Psoas muscle (tissue), 8 donors: ENCODE results near the gene ROBO2. TPM values are rescaled to one million over a fixed set of nuclear protein-coding genes. Genes with fewer than 3 reads are reported as not detected.

Experiments
- ATAC-seq, 4 donors: fragments of 200-7000 bp; cut with Tn5 transposase; one replicate each; pipeline ENCODE4 v1.9.1; 2020; ENCODE audit warnings: moderate library complexity in 3 of 4, mild to moderate bottlenecking in 2 of 4
- DNase-seq, 2 donors: peaks; one replicate each; pipeline ENCODE4 v3.0.0-alpha.2; 2020
- H3K27ac ChIP-seq: fragments of 200-600 bp; one replicate; pipeline ENCODE4 v1.8.0; 2022
- H3K27me3 ChIP-seq, 3 donors: fragments of 200-600 bp in 1 of 3; one replicate each; pipeline versions ENCODE4 v1.6.1 to v1.8.0; 2013 to 2022; ENCODE audit warnings: low read length in 2 of 3, mild to moderate bottlenecking in 2 of 3, moderate library complexity in 1 of 3; ENCODE audit not compliant: insufficient read depth in 3 of 3
- H3K36me3 ChIP-seq, 2 donors: fragments of 200-600 bp in 1 of 2; one replicate each; pipeline versions ENCODE4 v1.6.1 to v1.8.0; 2013 to 2022; ENCODE audit warnings: low read depth in 1 of 2, mild to moderate bottlenecking in 1 of 2, moderate library complexity in 1 of 2; ENCODE audit not compliant: insufficient read depth in 1 of 2
- H3K4me1 ChIP-seq: fragments of 200-600 bp; one replicate; pipeline ENCODE4 v1.8.0; 2022
- H3K4me3 ChIP-seq: fragments of 200-600 bp; one replicate; pipeline ENCODE4 v1.8.0; 2022; ENCODE audit warnings: mild to moderate bottlenecking
- H3K9me3 ChIP-seq: fragments of 200-600 bp; one replicate; pipeline ENCODE4 v1.8.0; 2022
- WGBS, 3 donors: extraction: QIAGEN DNeasy Blood & Tissue Kit; methylation state at CpG; one replicate each; pipeline versions ENCODE4 v1.1.6 to v1.1.7; 2013; 5-methylcytosine and 5-hydroxymethylcytosine counted together
- intact Hi-C, 2 donors: fragments of 100-400 bp; cut with DNase I; formaldehyde crosslinking; loops; one replicate each; pipeline versions ENCODE4 v1.11.0 to v1.14.2; 2022
- polyA plus RNA-seq, 3 donors: library from polyadenylated mRNA; stranded (reverse); fragments of 200-250 nt; gene quantifications; one replicate each; pipeline ENCODE4 v1.2.3, GENCODE V29; 2013
- total RNA-seq, 4 donors: library from RNA; stranded (reverse); fragmentation: NEBNext Ultra II Directional in 2 of 4; extraction: Animal tissue kit (Norgen Biotek cat#: 25700) in 2 of 4; gene quantifications; one replicate each; pipeline versions ENCODE4 v1.2.1 to v1.2.4, GENCODE V29; 2021 to 2023
- TF ChIP-seq, protein P1 (sequence below): fragments of 200-600 bp; IDR thresholded peaks from one replicate; pipeline ENCODE4 v1.8.0; 2022; ENCODE audit warnings: antibody characterized with exemption
- donor health status: healthy with polysubstance abuse.
- donor health status: DM: no; HTN: no; CAD: no; lungs with moderate emphysema.
- donor health status: Bipolar disorder and iron deficiency.
- donor health status: healthy.
- donor health status: DM: yes; HTN: yes; CAD: no.
- donor health status: DM: no; HTN: no; CAD: no.
- donor health status: DM: no; HTN: no; CAD: no.
- donor health status: DM: yes; HTN: yes; CAD: no.

ROBO2 gene
- total and polyA plus RNA-seq, 7 donors: 0.03 to 0.39 (median 0.09) TPM; not detected in 1

DNA sequence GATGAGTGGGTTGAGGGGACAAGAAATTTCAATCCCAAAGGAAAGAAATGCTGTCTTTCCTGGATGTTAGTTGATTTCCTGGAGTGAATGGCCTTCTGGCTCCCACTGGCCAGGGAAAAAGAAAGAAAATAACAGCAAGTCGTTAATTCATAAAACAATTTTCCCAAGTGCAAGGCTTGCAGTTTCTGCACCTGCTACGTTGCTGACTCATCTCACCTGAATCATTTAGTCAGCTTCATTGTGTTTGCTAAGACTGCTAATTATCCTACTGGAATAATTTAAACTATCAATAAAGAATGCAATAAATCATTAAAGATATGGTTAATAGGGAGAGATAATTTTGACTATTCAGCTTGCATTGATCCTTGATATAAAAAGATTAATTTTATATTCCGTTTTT is 387.6 kb downstream of the ROBO2 start:
- H3K27ac ChIP-seq: no peak overlapping the region
- ATAC-seq: no peak
- WGBS, 3 donors: 74 to 80% (median 77%) methylated on average over 3 of the region's 3 CpGs
- no peak for DNase-seq
- H3K36me3 ChIP-seq: no peaks in the 10 kb centered on the region
- TF ChIP-seq, protein P1, sequence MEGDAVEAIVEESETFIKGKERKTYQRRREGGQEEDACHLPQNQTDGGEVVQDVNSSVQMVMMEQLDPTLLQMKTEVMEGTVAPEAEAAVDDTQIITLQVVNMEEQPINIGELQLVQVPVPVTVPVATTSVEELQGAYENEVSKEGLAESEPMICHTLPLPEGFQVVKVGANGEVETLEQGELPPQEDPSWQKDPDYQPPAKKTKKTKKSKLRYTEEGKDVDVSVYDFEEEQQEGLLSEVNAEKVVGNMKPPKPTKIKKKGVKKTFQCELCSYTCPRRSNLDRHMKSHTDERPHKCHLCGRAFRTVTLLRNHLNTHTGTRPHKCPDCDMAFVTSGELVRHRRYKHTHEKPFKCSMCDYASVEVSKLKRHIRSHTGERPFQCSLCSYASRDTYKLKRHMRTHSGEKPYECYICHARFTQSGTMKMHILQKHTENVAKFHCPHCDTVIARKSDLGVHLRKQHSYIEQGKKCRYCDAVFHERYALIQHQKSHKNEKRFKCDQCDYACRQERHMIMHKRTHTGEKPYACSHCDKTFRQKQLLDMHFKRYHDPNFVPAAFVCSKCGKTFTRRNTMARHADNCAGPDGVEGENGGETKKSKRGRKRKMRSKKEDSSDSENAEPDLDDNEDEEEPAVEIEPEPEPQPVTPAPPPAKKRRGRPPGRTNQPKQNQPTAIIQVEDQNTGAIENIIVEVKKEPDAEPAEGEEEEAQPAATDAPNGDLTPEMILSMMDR: no peak
- no peaks in the 10 kb centered on the region for H3K9me3 ChIP-seq
- H3K4me1 ChIP-seq: no peaks in the 10 kb centered on the region
- H3K27me3 ChIP-seq: no peaks in the 10 kb centered on the region
- no peak overlapping the region for H3K4me3 ChIP-seq
- intact Hi-C loops: no loop called here

DNA sequence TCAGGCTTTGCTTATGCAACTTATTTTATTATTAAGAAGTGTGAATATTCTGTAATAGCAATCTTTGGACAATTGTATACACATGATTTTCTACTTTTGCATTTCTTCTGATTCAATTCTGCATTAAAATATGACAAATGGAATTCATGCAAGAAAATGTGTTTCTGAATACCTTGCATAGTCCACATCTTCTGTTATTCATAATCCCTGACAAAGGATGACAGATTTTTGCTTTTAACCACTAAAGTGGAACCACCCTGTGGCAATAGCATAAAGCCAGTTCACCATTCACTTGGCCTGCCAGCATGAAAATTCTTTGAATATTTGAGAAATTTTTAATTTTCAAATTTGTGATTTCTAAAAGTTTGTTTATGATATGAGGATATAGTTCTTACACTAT is 397.0 kb downstream of the ROBO2 start:
- Histone ChIP-seq H3K9me3 (no peaks in the 10 kb centered on the region), H3K4me1 (no peaks in the 10 kb centered on the region), H3K4me3 (no peak overlapping the region), H3K36me3 (no peaks in the 10 kb centered on the region), H3K27me3 (no peaks in the 10 kb centered on the region), H3K27ac (no peak overlapping the region)
- DNase-seq (no peak), ATAC-seq (no peak)
- intact Hi-C loops: no loop called here
- TF ChIP-seq, protein P1: no peak

DNA sequence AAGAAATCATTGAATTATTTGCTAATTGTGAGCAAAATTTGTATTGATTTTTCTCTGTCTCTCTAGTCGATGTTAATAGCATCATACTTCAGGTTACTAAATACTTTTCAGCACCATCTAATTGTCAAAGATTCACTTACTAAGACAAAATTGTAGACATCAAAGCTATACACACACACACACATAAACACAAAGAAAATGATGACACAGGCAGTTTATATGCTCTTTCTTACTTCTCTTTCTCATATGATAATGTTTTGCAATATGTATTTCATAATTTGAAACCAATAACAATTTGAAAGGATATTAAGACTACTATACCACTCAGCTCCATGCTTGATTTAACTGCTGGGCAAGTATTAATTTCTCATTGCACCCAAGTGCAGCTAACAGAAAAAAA is 406.2 kb downstream of the ROBO2 start:
- H3K9me3 ChIP-seq: no peaks in the 10 kb centered on the region
- ATAC-seq: no peak
- DNase-seq: no peak
- TF ChIP-seq, protein P1: no peak
- H3K27ac ChIP-seq: no peak overlapping the region
- no peaks in the 10 kb centered on the region for H3K27me3 ChIP-seq
- WGBS, 3 donors: 84 to 97% (median 95%) methylated on average over 1 of the region's 1 CpG
- intact Hi-C loops: loop anchor here in 1 of 2 donors (5.0 kb wide), 1 partner anchor 1481 kb away; no protein-coding TSS in a partner anchor
- H3K36me3 ChIP-seq: no peaks in the 10 kb centered on the region
- H3K4me1 ChIP-seq: no peaks in the 10 kb centered on the region
- H3K4me3 ChIP-seq: no peak overlapping the region

DNA sequence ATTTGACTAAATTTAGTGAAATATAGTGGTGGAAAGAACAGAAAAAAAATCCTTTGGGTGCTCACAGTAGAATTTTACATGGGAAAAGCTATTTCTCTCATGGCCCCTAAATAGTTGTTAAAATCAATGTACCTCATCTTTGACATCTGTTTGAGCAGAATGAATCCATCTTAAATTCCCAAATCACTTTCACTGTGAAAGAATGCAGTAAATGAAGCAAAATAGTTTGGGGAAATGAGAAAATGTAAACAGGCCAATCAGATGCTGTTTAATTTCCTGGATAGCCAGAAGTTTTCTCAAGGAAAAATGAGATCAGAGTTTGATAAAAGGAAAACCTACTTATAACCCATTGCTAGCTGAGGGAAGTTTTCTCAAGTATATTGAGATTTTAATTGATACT is 406.9 kb downstream of the ROBO2 start:
- TF ChIP-seq, protein P1: no peak
- ATAC-seq (no peak), DNase-seq (no peak)
- Histone ChIP-seq H3K27ac (no peak overlapping the region), H3K4me1 (no peaks in the 10 kb centered on the region), H3K9me3 (no peaks in the 10 kb centered on the region), H3K27me3 (no peaks in the 10 kb centered on the region), H3K4me3 (no peak overlapping the region), H3K36me3 (no peaks in the 10 kb centered on the region)
- intact Hi-C loops: loop anchor here in 1 of 2 donors (5.0 kb wide), 1 partner anchor 1481 kb away; no protein-coding TSS in a partner anchor
